Neural progenitor cell (in vitro differentiated cells): ENCODE data around the gene TCERG1L.

Experiments used
- EZH2 ChIP-seq: fragments of 200-600 bp; sonication (generic); IDR thresholded peaks from 2 replicates; pipeline ENCODE4 v1.6.1; 2017; ENCODE audit warnings: antibody characterized with exemption, mild to moderate bottlenecking, moderate library complexity
- TF ChIP-seq, protein P1 (sequence below): fragments of 200-600 bp; sonication (generic); IDR thresholded peaks from 2 replicates; pipeline ENCODE4 v1.5.1; 2017; ENCODE audit warnings: antibody characterized with exemption, mild to moderate bottlenecking

DNA sequence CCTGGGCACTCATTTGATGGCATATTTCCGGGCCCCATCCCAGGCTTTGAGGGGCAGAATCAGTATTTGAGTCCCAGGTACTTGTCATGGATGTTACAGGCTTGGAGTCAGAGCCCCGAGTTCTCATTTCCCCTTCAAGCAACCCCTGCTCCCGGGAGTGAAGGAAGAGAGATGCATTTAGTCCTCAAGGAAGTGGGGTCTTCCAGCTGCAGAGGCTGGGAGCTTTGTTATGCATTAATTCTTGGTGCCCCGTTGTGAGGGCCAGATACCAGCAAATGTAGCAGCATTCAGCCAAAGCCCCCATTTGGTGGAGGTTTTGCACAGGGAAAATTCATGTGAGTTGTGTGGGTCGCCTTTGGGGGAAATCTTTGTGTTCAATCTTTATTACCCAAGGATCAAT lies 38.7 kb upstream of the TCERG1L start:
- TF ChIP-seq, protein P1, sequence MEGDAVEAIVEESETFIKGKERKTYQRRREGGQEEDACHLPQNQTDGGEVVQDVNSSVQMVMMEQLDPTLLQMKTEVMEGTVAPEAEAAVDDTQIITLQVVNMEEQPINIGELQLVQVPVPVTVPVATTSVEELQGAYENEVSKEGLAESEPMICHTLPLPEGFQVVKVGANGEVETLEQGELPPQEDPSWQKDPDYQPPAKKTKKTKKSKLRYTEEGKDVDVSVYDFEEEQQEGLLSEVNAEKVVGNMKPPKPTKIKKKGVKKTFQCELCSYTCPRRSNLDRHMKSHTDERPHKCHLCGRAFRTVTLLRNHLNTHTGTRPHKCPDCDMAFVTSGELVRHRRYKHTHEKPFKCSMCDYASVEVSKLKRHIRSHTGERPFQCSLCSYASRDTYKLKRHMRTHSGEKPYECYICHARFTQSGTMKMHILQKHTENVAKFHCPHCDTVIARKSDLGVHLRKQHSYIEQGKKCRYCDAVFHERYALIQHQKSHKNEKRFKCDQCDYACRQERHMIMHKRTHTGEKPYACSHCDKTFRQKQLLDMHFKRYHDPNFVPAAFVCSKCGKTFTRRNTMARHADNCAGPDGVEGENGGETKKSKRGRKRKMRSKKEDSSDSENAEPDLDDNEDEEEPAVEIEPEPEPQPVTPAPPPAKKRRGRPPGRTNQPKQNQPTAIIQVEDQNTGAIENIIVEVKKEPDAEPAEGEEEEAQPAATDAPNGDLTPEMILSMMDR = no peak
- TF ChIP-seq EZH2 = no peak
